NCI-H748 (cell line): ENCODE data around the gene MYO5B.
"Not testable (repeated sequence)": the region's sequence is repeated elsewhere in the genome, so short reads cannot be mapped to it uniquely, and the experiment has no call there.

Source experiments
- DNase-seq: peaks from one replicate; lab custom pipeline; 2025; ENCODE audit not compliant: unreplicated experiment; lab: John Stamatoyannopoulos, UW

Gene MYO5B

DNA sequence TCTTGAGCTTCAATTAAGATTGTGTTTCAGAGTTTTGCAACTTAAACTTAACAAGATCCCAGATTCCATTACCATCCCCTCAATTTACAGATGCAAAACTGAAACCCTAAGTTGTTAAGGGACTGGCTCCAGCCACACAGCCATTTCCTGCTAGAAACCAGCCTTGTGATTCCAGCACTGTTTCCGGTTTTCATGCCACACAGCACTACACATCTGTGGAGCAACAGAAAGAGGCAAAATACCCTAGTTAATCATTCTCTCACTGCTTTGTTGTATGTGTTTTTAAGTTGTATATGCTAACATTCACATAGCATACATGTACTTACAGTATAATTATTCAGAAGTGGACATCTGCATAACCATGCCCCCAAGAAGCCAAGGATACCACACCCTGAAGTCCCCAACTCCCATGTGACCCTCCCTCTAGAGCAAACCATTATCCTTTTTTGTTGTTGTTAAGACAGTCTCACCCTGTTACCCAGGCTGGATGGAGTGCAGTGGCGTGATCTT is 87.4 kb downstream of the MYO5B start:
- DNase-seq = no peak

DNA sequence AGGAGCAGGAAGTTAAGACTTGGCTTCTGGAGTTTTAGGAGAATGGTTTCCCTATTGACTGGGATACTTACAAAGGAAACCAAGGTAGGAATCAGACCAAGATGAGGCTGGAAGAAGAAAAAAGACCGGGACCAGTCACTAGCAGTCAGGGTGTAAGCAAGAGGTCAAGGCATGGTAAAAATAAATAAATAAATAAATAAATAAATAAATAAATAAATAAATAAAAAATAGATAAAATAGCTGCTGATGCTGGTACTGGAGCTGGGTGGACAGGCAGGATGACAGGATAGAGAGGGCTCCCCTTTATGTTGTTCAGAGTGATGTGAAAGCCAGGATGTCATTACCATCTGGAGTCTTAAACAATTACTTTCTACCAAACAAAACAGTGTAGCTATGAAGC is 89.9 kb downstream of the MYO5B start:
- no peak for DNase-seq

DNA sequence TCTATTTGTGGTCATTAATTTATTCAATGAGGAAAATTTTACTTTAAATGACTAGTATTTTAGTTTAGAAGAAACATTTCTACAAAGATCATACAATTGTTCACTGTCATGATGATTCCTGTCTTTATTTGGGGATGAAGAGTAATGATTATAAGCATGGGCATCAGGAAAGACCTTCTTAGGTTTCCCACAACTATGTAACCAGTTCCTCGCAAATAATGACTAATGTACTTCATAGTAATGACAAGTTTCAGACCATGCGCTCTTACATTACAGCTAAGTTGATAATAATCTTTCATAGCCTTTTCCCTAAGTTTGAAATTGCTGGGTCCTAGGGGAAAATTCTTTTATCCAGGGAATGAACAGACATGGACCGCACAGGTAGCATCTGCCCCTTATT is 90.5 kb downstream of the MYO5B start:
- no peak for DNase-seq

DNA sequence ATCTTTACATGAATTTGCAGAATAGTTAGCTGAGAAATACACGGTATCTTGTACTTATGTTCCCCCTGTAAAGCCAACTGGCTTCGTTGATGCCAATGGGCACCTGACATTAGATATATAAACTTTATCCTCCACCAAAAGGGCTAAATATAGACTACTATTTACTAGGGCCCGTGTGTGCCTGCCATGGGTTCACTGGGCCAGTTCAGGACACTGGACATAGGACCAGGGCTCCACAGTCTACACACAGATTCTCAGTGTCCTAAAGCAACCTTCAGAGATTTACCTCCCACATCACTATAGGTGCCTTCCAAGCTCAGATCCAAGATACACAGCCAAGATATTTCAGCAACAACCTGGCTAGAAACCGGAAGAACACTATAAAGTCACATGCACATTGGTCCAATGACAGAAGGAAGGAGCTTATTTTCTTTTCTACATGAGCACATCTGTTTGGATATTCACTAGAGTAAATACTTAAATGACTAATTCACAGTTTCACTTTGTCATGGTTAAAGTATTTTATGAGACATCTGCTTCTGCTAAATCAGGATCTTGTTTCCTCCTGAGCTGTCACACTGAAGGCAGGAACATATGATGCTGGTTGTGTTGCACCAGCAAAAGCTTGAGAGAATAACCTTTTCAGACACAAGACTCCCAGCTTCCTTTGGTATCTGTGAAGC is 95.1 kb downstream of the MYO5B start:
- DNase-seq = no peak

DNA sequence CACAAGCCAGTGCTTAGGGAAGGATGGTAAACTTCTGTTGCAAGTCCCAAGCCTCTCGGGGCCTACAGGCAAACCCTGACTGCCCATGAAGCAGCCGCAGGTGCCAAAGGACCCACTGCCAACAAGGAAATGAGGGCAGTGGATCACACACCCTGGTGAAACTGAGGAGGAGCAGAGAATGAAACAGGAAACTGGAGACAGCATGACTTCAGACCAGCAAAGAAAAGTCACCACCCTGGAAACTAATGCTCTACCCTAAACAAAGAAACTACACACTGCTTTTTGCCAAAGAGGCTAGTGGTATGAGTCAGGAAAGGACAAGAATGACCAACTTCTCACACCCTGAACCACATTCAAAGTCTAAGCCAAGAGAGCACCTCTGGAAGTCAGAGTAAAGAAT is 97.2 kb downstream of the MYO5B start:
- no peak for DNase-seq

DNA sequence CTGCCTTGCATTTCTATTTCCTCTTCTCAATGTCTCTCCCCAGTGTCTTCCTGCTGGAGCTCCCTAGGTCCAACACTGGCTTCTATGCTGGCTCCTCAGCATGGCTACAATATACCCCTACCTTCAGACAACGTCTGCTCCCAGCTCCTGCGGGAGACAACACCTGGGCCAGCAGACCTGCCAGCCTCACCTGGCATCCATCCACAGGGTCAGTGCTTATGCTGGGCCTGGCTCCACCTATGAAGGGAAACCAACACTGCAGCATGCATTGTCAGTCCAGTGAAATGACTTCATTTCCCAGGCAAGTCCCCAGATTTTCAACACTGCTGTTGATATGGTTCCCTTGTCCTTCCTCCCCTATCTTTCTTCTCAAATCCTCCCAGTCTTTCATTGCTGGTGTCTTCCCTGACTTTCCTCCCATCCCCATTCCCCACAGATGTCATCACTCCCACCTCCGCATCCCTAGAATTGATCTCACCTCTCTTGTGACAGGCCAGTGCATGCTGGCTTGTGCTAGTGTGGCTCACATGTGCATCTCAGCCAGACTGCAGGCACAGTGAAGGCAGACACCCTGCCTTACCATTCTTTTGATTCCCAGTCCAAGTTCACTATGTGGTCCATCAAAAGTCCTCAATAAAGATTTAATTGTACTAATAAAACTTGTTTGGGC is 98.0 kb downstream of the MYO5B start:
- DNase-seq = peak; percentile 69

DNA sequence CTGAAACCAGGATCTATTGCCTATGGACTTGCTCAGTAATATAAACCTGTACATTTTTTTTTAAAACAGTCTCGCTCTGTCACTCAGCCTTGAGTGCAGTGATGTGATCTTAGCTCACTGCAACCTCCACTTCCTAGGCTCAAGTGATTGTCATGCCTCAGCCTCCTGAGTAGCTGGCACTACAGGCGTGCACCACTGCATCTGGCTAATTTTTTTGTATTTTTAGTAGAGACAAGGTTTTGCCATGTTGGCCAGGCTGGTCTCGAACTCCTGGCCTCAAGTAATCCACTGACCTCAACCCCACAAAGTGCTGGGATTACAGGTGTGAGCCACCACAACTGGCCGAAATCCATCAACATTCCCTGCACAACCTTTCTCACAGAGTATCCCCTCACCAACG is 100.2 kb downstream of the MYO5B start:
- not testable (repeated sequence) for DNase-seq

- DNase-seq = no peak
Observed at GRCh38 chr18:50094221-50094773, 100.7 kb downstream of the MYO5B start.

GRCh38 chr18:50093366-50094064 is 101.4 kb downstream of the MYO5B start:
- no peak for DNase-seq

- DNase-seq = peak; percentile 81
Observed at GRCh38 chr18:50092245-50092805, 102.6 kb downstream of the MYO5B start.

GRCh38 chr18:50091509-50092244 is 103.3 kb downstream of the MYO5B start:
- peak; percentile 44 for DNase-seq

- DNase-seq = no peak
Observed at GRCh38 chr18:50090370-50091312, 104.3 kb downstream of the MYO5B start.

- no peak for DNase-seq
Observed at GRCh38 chr18:50089702-50090101, 105.2 kb downstream of the MYO5B start.

DNA sequence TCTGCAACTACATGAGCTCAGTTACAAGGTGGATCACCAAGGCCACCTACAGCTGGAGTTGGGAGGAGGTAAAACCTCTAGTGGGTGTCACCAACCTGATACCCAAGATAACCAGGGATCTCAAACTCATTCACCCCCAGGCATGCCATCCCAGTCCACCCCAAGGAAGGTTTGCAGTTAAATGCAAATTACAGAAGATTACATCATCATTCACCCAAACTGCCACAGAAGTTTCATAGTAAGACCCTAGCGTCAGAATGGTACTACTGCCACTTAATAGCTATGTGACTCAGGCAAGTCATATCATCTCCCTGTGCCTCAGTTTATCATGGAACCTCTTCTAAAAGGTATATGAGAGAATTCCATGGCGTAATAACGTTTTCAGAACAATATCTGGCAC is 111.2 kb downstream of the MYO5B start:
- DNase-seq = no peak

DNA sequence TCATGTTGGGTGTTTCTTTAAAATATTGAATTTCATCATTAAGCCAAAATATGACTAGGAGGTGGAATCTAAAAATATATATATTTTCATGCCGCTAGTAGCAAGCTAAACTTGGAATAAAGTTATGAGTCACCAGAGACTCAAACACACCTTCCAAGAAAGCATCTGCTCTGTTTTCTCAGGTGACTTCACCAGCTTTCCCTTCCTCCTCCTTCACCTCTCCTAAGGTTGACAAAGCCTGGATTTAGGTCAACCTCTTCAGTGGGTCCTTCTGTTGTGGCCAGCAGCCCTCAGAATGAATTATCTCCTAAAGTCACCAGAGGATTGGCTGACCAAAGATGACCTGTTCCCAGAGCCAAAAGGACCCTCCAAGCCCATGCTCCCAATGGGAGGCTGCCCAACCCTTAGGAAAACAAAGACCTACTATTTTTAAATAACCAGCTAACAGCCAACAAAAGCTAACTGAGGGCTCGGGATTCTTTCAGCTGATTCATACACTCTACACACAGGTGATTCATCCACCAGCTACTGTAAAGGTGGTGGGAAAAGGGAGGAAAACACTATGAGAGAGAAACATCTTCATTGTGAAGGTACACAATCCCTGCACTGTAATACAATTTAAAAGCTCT is 113.9 kb downstream of the MYO5B start:
- DNase-seq = no peak

DNA sequence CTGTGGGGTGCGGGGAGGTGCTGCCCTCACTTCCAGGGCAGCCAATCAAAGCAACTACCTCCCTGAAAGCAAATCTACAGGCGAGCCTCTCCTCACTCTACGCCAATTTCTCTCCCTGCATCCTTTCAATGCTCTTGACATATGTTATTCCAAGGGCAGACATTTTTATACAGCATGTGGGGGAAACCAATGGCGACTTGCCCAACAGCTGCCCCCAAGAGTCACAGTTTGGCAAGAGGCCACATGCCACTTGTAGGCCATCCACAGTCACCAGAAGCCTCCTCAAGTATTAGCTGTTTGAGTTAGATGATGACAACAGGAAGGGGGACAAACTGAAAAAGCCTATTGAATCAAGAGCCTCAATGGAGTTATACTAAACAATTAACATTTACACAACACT is 114.6 kb downstream of the MYO5B start:
- DNase-seq = no peak

- no peak for DNase-seq
Observed at GRCh38 chr18:50079571-50080295, 115.2 kb downstream of the MYO5B start.

- no peak for DNase-seq
Observed at GRCh38 chr18:50076277-50076676, 118.7 kb downstream of the MYO5B start.

DNA sequence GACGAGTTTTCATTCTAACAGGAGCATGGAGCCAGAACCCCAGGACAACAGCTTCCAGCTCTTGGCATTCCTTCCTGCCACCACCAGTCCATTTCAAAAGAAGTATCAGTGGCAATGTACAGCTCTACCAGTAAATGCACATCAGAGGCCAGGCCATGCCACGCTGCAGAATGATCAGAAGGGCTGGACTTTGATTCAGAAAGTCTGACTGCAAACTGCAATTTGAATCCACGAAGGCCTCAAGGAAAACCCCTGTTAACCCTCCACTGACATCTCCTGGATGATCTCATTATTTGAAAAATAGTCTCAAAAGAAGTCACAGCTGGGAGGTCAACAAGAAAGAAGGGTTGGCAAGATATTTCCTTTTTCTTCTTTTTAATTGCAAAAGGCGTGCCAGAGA is 119.2 kb downstream of the MYO5B start:
- DNase-seq = no peak
